ENCODE data around the gene HDGF. TPM values are rescaled to one million over a fixed set of nuclear protein-coding genes. Genes with fewer than 3 reads are reported as not detected.
A peak's percentile ranks its signal among the peaks of the same experiment; 100 is the strongest.

HDGF gene
- total and polyA plus RNA-seq, 9 of the 15 experiments (the other 6 are each of a cell fraction or from before 2014, with no cell fraction given) = 38.8 to 601 (median 400) TPM

- TF ChIP-seq ZNF318 (IDR thresholded peaks at IDR 0.05; ENCODE audit: borderline replicate concordance in 1 of 2, low read depth in 1 of 2) (no peak), ZBTB9 (CRISPR knock-in tag; IDR thresholded peaks at IDR 0.05) (peak; percentile 96), ZBTB26 (CRISPR knock-in tag; IDR thresholded peaks at IDR 0.05) (0 out of 2 replicates have a peak, but pooled peaks have one; percentile 4), CREB3 (tag; conservative IDR thresholded peaks at IDR 0.05; ENCODE audit: low read depth) (peak; percentile 97), ZNF217 (CRISPR knock-in tag; IDR thresholded peaks at IDR 0.05) (no peak), ZNF134 (CRISPR knock-in tag; conservative IDR thresholded peaks at IDR 0.05) (peak; percentile 69)
These were observed 4.1 kb upstream of the HDGF start (continued) for GRCh38 chr1:156755527-156755950.

All from K562 (cell line).